Fibroblast of lung (primary cell): ENCODE measurements around the gene BLID.

Experiments used
- EZH2 ChIP-seq: IDR thresholded peaks from 2 replicates; pipeline ENCODE4 v1.5.1; 2012; ENCODE audit warnings: low read length, control low read depth, mild to moderate bottlenecking; ENCODE audit errors: missing control alignments
- TF ChIP-seq, protein P1 (sequence below), 2 donors: IDR thresholded peaks in 1 of 2; conservative IDR thresholded peaks in 1 of 2; 1 replicate in 1 of 2; 2 replicates in 1 of 2; pipeline ENCODE4 v1.5.1; 2011 to 2012; ENCODE audit warnings: low read length in 2 of 2, control low read depth in 1 of 2, inconsistent platforms in 1 of 2, low read depth in 1 of 2, mild to moderate bottlenecking in 1 of 2

GRCh38 chr11:122122179-122122578 is 6.2 kb upstream of the BLID start:
- TF ChIP-seq, protein P1, sequence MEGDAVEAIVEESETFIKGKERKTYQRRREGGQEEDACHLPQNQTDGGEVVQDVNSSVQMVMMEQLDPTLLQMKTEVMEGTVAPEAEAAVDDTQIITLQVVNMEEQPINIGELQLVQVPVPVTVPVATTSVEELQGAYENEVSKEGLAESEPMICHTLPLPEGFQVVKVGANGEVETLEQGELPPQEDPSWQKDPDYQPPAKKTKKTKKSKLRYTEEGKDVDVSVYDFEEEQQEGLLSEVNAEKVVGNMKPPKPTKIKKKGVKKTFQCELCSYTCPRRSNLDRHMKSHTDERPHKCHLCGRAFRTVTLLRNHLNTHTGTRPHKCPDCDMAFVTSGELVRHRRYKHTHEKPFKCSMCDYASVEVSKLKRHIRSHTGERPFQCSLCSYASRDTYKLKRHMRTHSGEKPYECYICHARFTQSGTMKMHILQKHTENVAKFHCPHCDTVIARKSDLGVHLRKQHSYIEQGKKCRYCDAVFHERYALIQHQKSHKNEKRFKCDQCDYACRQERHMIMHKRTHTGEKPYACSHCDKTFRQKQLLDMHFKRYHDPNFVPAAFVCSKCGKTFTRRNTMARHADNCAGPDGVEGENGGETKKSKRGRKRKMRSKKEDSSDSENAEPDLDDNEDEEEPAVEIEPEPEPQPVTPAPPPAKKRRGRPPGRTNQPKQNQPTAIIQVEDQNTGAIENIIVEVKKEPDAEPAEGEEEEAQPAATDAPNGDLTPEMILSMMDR (conservative IDR thresholded peaks at IDR 0.05 in 1 of 2, IDR thresholded peaks at IDR 0.05 in 1 of 2; ENCODE audit: low read depth in 1 of 2, low read length in 2 of 2): no peak
- no peak for TF ChIP-seq EZH2
